ENCODE measurements around the gene NODAL.

GRCh38 chr10:70465832-70466231 lies 24.4 kb upstream of the NODAL start:
- TF ChIP-seq ZFP30 (CRISPR knock-in tag; IDR thresholded peaks at IDR 0.05) (no peak), RARB (CRISPR knock-in tag; IDR thresholded peaks at IDR 0.05) (no peak), TCF4 (CRISPR knock-in tag; IDR thresholded peaks at IDR 0.05; ENCODE audit: borderline replicate concordance) (no peak), GLIS3 (CRISPR knock-in tag; IDR thresholded peaks at IDR 0.05) (no peak), BACH2 (CRISPR knock-in tag; IDR thresholded peaks at IDR 0.05; ENCODE audit: borderline replicate concordance) (no peak), ZFP3 (CRISPR knock-in tag; IDR thresholded peaks at IDR 0.05) (no peak), CSDC2 (CRISPR knock-in tag; IDR thresholded peaks at IDR 0.05) (no peak), OSR1 (CRISPR knock-in tag; IDR thresholded peaks at IDR 0.05) (no peak), CREB5 (CRISPR knock-in tag; IDR thresholded peaks at IDR 0.05; ENCODE audit: low read depth) (no peak)

Measured in SK-N-SH treated with all-trans-retinoic acid at 6 μM for 48 hours (cell line).